Astrocyte (in vitro differentiated cells and primary cell): Measurements from ENCODE around the gene RASL10A. TPM values are rescaled to one million over a fixed set of nuclear protein-coding genes. Genes with fewer than 3 reads are reported as not detected.
A peak's percentile ranks its signal among the peaks of the same experiment; 100 is the strongest.

Experiments
- DNase-seq: peaks from one replicate; pipeline ENCODE4 v3.0.0-alpha.2; 2010; ENCODE audit warnings: low read depth
- FAIRE-seq: peaks from 2 replicates; lab custom pipeline; 2011; peaks lifted over from hg19 to GRCh38; lab: Jason Lieb, UNC
- H2AFZ ChIP-seq: 2 replicates; pipeline ENCODE4 v1.6.0; 2012; ENCODE audit warnings: low read depth, low read length, inconsistent platforms
- H3K27ac ChIP-seq: 2 replicates; pipeline ENCODE4 v1.5.1; 2011; ENCODE audit warnings: low read depth, low read length, inconsistent platforms
- H3K27me3 ChIP-seq: 2 replicates; pipeline ENCODE4 v1.6.0; 2011; ENCODE audit warnings: low read length, inconsistent platforms; ENCODE audit not compliant: insufficient read depth
- H3K36me3 ChIP-seq: 2 replicates; pipeline ENCODE4 v1.5.1; 2011; ENCODE audit warnings: low read length, inconsistent platforms; ENCODE audit not compliant: insufficient read depth
- H3K4me1 ChIP-seq: 2 replicates; pipeline ENCODE4 v1.5.1; 2011; ENCODE audit warnings: low read length, inconsistent platforms; ENCODE audit not compliant: insufficient read depth
- H3K4me2 ChIP-seq: 2 replicates; pipeline ENCODE4 v1.6.0; 2012; ENCODE audit warnings: low read length, inconsistent platforms
- H3K4me3 ChIP-seq: 2 replicates; pipeline ENCODE4 v1.5.1; 2011; ENCODE audit warnings: low read depth, mild to moderate bottlenecking, low read length, inconsistent platforms; ENCODE audit not compliant: insufficient read depth
- H3K79me2 ChIP-seq: 2 replicates; pipeline ENCODE4 v1.6.0; 2012; ENCODE audit warnings: mild to moderate bottlenecking, low read length, inconsistent platforms; ENCODE audit not compliant: insufficient read depth
- H3K9ac ChIP-seq: 2 replicates; pipeline ENCODE4 v1.6.0; 2012; ENCODE audit warnings: mild to moderate bottlenecking, low read length, inconsistent platforms
- H3K9me3 ChIP-seq: 2 replicates; pipeline ENCODE4 v1.5.1; 2012; ENCODE audit warnings: low read depth, mild to moderate bottlenecking, low read length, inconsistent platforms; ENCODE audit not compliant: insufficient read depth
- H4K20me1 ChIP-seq: 2 replicates; pipeline ENCODE4 v1.6.0; 2012; ENCODE audit warnings: low read length, inconsistent platforms; ENCODE audit not compliant: insufficient read depth
- H3K27ac Mint-ChIP-seq: one replicate; pipeline ENCODE4 v1.8.0; 2021; ENCODE audit warnings: mild to moderate bottlenecking, mixed read lengths; ENCODE audit not compliant: unreplicated experiment
- H3K27me3 Mint-ChIP-seq: one replicate; pipeline ENCODE4 v1.8.0; 2021; ENCODE audit warnings: low read depth, mixed read lengths; ENCODE audit not compliant: unreplicated experiment
- H3K36me3 Mint-ChIP-seq: one replicate; pipeline ENCODE4 v1.8.0; 2021; ENCODE audit warnings: low read depth, mixed read lengths; ENCODE audit not compliant: unreplicated experiment
- H3K4me1 Mint-ChIP-seq: one replicate; pipeline ENCODE4 v1.8.0; 2021; ENCODE audit warnings: low read depth, mixed read lengths; ENCODE audit not compliant: unreplicated experiment
- H3K4me3 Mint-ChIP-seq: one replicate; pipeline ENCODE4 v1.8.0; 2021; ENCODE audit warnings: mild to moderate bottlenecking, moderate library complexity, mixed read lengths; ENCODE audit not compliant: unreplicated experiment
- H3K9me3 Mint-ChIP-seq: one replicate; pipeline ENCODE4 v1.8.0; 2021; ENCODE audit warnings: mild to moderate bottlenecking, mixed read lengths; ENCODE audit not compliant: unreplicated experiment
- CTCF ChIP-seq: IDR thresholded peaks from 2 replicates; pipeline ENCODE4 v1.5.1; 2011; ENCODE audit warnings: low read depth, mild to moderate bottlenecking, inconsistent platforms, low read length, moderate library complexity; ENCODE audit not compliant: insufficient read depth
- EZH2 ChIP-seq: IDR thresholded peaks from 2 replicates; pipeline ENCODE4 v1.6.1; 2012; ENCODE audit warnings: mild to moderate bottlenecking, low read length, inconsistent platforms; ENCODE audit not compliant: insufficient read depth
- total RNA-seq: library from RNA; stranded (reverse); gene quantifications from 2 replicates; pipeline ENCODE4 v1.2.1, GENCODE V29; 2021

The RASL10A gene
- total RNA-seq, 1 donor from 2014 or later = 1.5 TPM

- no peak for FAIRE-seq
Observed at GRCh38 chr22:29275819-29276565, 39.5 kb downstream of the RASL10A start.

GRCh38 chr22:29275167-29275566 is 40.3 kb downstream of the RASL10A start:
- peaks cover 98% of the 10 kb centered on the region for H4K20me1 ChIP-seq
- peaks cover 17% of the 10 kb centered on the region for H3K4me1 ChIP-seq
- no peak for TF ChIP-seq EZH2
- no peak for TF ChIP-seq CTCF
- H3K4me2 ChIP-seq = no peak overlapping the region
- H2AFZ ChIP-seq = no peak overlapping the region
- no peak overlapping the region for H3K9ac ChIP-seq
- DNase-seq = no peak
- H3K9me3 ChIP-seq = no peaks in the 10 kb centered on the region
- peaks cover 51% of the 10 kb centered on the region for H3K4me1 Mint-ChIP-seq
- H3K4me3 ChIP-seq = no peak overlapping the region
- peaks cover 98% of the 10 kb centered on the region for H3K79me2 ChIP-seq
- H3K27me3 ChIP-seq = no peaks in the 10 kb centered on the region
- no peak overlapping the region for H3K4me3 Mint-ChIP-seq
- no peaks in the 10 kb centered on the region for H3K27me3 Mint-ChIP-seq
- peaks cover 79% of the 10 kb centered on the region for H3K36me3 ChIP-seq
- FAIRE-seq = no peak
- peaks cover 22% of the 10 kb centered on the region for H3K36me3 Mint-ChIP-seq
- H3K9me3 Mint-ChIP-seq = no peaks in the 10 kb centered on the region
- no peak overlapping the region for H3K27ac Mint-ChIP-seq
- no peak overlapping the region for H3K27ac ChIP-seq

More at GRCh38 chr22:29275819-29276565, 39.5 kb downstream of the RASL10A start:
- Mint-ChIP-seq H3K27me3 (no peaks in the 10 kb centered on the region), H3K9me3 (no peaks in the 10 kb centered on the region), H3K27ac (no peak overlapping the region), H3K4me1 (peaks cover 42% of the 10 kb centered on the region), H3K4me3 (no peak overlapping the region), H3K36me3 (peaks cover 22% of the 10 kb centered on the region)
- H3K4me1 ChIP-seq = peaks cover 9% of the 10 kb centered on the region
- peaks cover 98% of the 10 kb centered on the region for H3K79me2 ChIP-seq
- no peak for TF ChIP-seq EZH2
- TF ChIP-seq CTCF = no peak
- H2AFZ ChIP-seq = no peak overlapping the region
- H3K9ac ChIP-seq = no peak overlapping the region
- no peak overlapping the region for H3K4me3 ChIP-seq
- no peak for DNase-seq
- no peaks in the 10 kb centered on the region for H3K9me3 ChIP-seq
- no peaks in the 10 kb centered on the region for H3K27me3 ChIP-seq
- H3K4me2 ChIP-seq = no peak overlapping the region
- H3K27ac ChIP-seq = no peak overlapping the region
- peaks cover 96% of the 10 kb centered on the region for H4K20me1 ChIP-seq
- H3K36me3 ChIP-seq = peaks cover 78% of the 10 kb centered on the region

GRCh38 chr22:29272624-29273023 is 42.9 kb downstream of the RASL10A start:
- no peaks in the 10 kb centered on the region for H3K9me3 Mint-ChIP-seq

More at GRCh38 chr22:29272624-29273023, 42.9 kb downstream of the RASL10A start:
- Histone ChIP-seq H3K27ac (no peak overlapping the region), H3K9me3 (no peaks in the 10 kb centered on the region), H2AFZ (no peak overlapping the region), H3K4me1 (peaks cover 24% of the 10 kb centered on the region), H3K27me3 (no peaks in the 10 kb centered on the region), H3K79me2 (peaks cover 100% of the 10 kb centered on the region), H3K4me2 (peak overlapping the region; percentile 11), H3K36me3 (peaks cover 66% of the 10 kb centered on the region), H4K20me1 (peaks cover 92% of the 10 kb centered on the region), H3K4me3 (no peak overlapping the region), H3K9ac (no peak overlapping the region)
- H3K36me3 Mint-ChIP-seq = peaks cover 20% of the 10 kb centered on the region
- peak overlapping the region; percentile 95 for H3K4me3 Mint-ChIP-seq
- H3K4me1 Mint-ChIP-seq = peaks cover 47% of the 10 kb centered on the region
- DNase-seq = no peak
- TF ChIP-seq EZH2 (no peak), CTCF (no peak)
- no peak for FAIRE-seq
- no peak overlapping the region for H3K27ac Mint-ChIP-seq
- no peaks in the 10 kb centered on the region for H3K27me3 Mint-ChIP-seq
